HEK293 (cell line): ENCODE results near the gene PRKG1.

ENCODE experiments used
- CTCF ChIP-seq: fragments of 450-650 bp; formaldehyde crosslinking; IDR thresholded peaks from 2 replicates; pipeline ENCODE4 v1.5.1; 2016; ENCODE audit warnings: missing biosample characterization, missing genetic modification characterization
- MZF1 ChIP-seq: fragments of 450-650 bp; formaldehyde crosslinking; IDR thresholded peaks from 2 replicates; pipeline ENCODE4 v1.5.1; 2017; ENCODE audit warnings: missing biosample characterization, missing genetic modification characterization, borderline replicate concordance
- ZBTB48 ChIP-seq: fragments of 450-650 bp; formaldehyde crosslinking; IDR thresholded peaks from 2 replicates; pipeline ENCODE4 v1.5.1; 2016; ENCODE audit warnings: missing biosample characterization, missing genetic modification characterization
- ZNF280D ChIP-seq: fragments of 450-650 bp; formaldehyde crosslinking; IDR thresholded peaks from 2 replicates; pipeline ENCODE4 v1.5.1; 2016; ENCODE audit warnings: missing biosample characterization, missing genetic modification characterization
- ZNF311 ChIP-seq: fragments of 450-650 bp; formaldehyde crosslinking; IDR thresholded peaks from 2 replicates; pipeline ENCODE4 v1.5.1; 2017; ENCODE audit warnings: missing biosample characterization, missing genetic modification characterization, borderline replicate concordance
- ZNF670 ChIP-seq: fragments of 450-650 bp; formaldehyde crosslinking; IDR thresholded peaks from 2 replicates; pipeline ENCODE4 v1.5.1; 2016; ENCODE audit warnings: missing biosample characterization, missing genetic modification characterization, low read depth

GRCh38 chr10:52316001-52316400 lies 1241.7 kb downstream of the PRKG1 start:
- TF ChIP-seq ZNF670 = no peak
- TF ChIP-seq CTCF (tag by site-specific recombination) = no peak
- no peak for TF ChIP-seq MZF1 (tag by site-specific recombination)
- no peak for TF ChIP-seq ZNF280D (tag by site-specific recombination)
- TF ChIP-seq ZBTB48 (tag by site-specific recombination) = no peak
- TF ChIP-seq ZNF311 (tag by site-specific recombination) = no peak
